Neural progenitor cell (in vitro differentiated cells): ENCODE data around the gene FAM53B.

ENCODE experiments used
- CTCF ChIP-seq: fragments of 200-600 bp; sonication (generic); IDR thresholded peaks from 2 replicates; pipeline ENCODE4 v1.5.1; 2017; ENCODE audit warnings: antibody characterized with exemption, mild to moderate bottlenecking
- EZH2phosphoT487 ChIP-seq: fragments of 200-600 bp; sonication (generic); IDR thresholded peaks from 2 replicates; pipeline ENCODE4 v1.6.1; 2017; ENCODE audit warnings: antibody characterized with exemption

GRCh38 chr10:124678557-124679240 lies 65.5 kb downstream of the FAM53B start:
- TF ChIP-seq CTCF (no peak), EZH2phosphoT487 (no peak)
